Measurements from ENCODE around the gene ARID1B.
"Not testable (repeated sequence)": the region's sequence is repeated elsewhere in the genome, so short reads cannot be mapped to it uniquely, and the experiment has no call there.

Gene ARID1B

DNA sequence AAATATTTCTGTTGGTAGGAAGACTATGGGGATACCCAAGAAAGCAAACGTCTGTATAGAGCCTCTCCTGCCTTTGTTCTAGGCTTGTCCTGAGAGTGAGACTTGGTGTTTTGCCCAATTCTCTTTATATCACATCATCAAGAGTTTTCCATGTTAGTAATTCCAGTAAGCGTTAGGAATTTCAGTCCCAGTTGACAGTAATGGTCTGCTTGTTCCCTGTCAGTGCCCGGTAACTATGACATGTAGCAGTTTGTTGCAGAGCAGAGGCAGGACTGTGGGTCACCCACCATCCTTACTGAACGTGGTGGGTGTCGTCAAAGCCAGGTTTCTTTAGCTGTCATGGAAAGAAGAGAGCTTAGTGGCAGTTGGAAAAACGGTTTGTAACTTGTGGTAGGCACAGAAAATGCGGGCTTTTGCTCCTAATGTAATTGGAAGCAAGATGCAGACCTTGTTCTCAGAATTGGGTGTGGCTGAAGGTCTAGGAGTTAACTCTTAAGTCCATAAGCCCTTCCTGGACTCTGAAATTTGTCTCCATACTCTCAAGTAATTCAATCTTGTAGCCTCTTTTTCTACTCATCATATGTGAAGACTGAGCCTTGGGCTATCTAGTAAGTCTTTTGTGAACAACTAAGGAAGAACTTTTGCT lies 357.3 kb downstream of the ARID1B start:
- H3K4me1 ChIP-seq (ENCODE audit: insufficient read depth, low read length), result no peaks in the 10 kb centered on the region
- H3K9me3 ChIP-seq (ENCODE audit: low read length), result no peaks in the 10 kb centered on the region
- H3K36me3 ChIP-seq (ENCODE audit: insufficient read depth, low read length), result peaks cover 39% of the 10 kb centered on the region
- H2AFZ ChIP-seq (ENCODE audit: low read depth, low read length), result no peak overlapping the region
- H3K4me3 ChIP-seq (ENCODE audit: low read length), result no peak overlapping the region
- no peaks in the 10 kb centered on the region for H3K27me3 ChIP-seq (ENCODE audit: insufficient read depth, low read length)

DNA sequence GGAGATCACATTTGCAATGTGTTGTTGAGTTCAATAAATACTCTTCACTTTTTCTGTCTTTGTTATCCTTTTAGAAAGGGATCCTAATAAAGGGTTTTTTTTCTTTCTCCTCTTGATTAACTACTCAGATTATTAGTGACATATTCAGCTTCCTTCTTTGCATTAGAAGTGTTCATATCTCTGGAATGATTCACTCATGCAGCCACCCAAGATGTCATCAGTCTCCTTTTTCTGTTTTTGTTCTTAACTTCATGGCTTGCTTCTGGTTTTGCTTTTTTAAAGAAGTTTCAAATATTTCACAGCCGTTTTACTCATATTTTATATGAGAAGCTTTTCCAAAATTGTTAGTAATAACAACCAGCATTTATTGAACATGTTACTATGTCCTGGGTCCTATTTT lies 358.5 kb downstream of the ARID1B start:
- H2AFZ ChIP-seq (ENCODE audit: low read depth, low read length), result no peak overlapping the region
- H3K9me3 ChIP-seq (ENCODE audit: low read length), result no peaks in the 10 kb centered on the region
- no peaks in the 10 kb centered on the region for H3K27me3 ChIP-seq (ENCODE audit: insufficient read depth, low read length)
- H3K4me1 ChIP-seq (ENCODE audit: insufficient read depth, low read length), result no peaks in the 10 kb centered on the region
- peaks cover 43% of the 10 kb centered on the region for H3K36me3 ChIP-seq (ENCODE audit: insufficient read depth, low read length)
- H3K4me3 ChIP-seq (ENCODE audit: low read length), result no peak overlapping the region

DNA sequence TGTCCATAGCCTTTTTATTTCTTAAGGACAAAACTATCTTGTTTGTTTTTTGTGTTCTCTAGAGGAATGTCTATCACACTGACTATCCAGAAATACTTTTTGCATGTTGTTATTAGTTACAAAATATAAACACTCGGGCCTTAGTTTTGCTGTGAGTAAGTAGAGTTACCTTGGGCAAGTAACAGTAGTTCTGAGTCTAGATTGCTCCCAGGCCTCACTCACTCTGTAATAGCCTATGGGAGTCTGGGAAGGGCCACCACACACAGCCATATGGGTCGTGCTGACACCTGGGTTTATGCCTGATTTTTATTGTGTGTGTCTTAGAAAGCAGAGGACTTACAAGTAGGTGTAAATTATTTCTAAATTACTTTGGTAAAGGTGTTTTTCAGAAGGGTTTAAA lies 360.3 kb downstream of the ARID1B start:
- no peak overlapping the region for H3K4me3 ChIP-seq (ENCODE audit: low read length)
- no peak overlapping the region for H2AFZ ChIP-seq (ENCODE audit: low read depth, low read length)
- no peaks in the 10 kb centered on the region for H3K27me3 ChIP-seq (ENCODE audit: insufficient read depth, low read length)
- H3K36me3 ChIP-seq (ENCODE audit: insufficient read depth, low read length), result peaks cover 46% of the 10 kb centered on the region
- H3K4me1 ChIP-seq (ENCODE audit: insufficient read depth, low read length), result no peaks in the 10 kb centered on the region
- H3K9me3 ChIP-seq (ENCODE audit: low read length), result no peaks in the 10 kb centered on the region

DNA sequence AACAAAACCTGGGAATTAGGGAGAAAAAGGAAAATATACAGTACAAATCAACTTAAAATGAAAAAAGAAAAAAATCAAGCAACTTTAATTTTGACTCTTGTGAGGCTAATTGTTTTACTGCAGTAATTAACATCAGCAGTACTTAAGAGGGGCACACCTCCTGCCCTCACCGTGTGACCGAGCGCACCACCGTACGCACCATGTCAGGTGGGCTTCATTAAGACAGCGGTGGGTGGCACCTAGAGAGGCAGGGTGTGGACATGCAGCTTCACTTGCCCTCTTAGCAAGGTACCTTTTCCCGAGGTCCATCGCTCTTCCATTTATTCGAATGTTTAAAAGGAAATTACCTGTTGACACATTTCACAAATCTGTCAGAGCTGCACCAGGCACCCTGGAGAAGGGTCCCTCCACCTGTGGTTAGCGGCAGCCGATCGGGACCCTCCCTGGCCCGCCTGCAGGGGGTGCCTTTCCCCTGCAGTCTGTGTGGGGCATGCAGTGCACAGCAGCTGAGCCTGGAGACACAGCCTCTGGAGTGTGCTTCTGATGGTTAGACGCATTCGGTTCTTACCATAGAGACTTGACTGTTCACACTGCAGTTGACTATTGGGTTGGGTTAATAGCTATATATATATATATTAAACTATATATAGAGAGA lies 362.0 kb downstream of the ARID1B start:
- Histone ChIP-seq H3K36me3 (ENCODE audit: insufficient read depth, low read length) (peaks cover 30% of the 10 kb centered on the region), H3K4me3 (ENCODE audit: low read length) (no peak overlapping the region), H3K27me3 (ENCODE audit: insufficient read depth, low read length) (no peaks in the 10 kb centered on the region), H3K4me1 (ENCODE audit: insufficient read depth, low read length) (peaks cover 11% of the 10 kb centered on the region), H3K9me3 (ENCODE audit: low read length) (no peaks in the 10 kb centered on the region), H2AFZ (ENCODE audit: low read depth, low read length) (no peak overlapping the region)

DNA sequence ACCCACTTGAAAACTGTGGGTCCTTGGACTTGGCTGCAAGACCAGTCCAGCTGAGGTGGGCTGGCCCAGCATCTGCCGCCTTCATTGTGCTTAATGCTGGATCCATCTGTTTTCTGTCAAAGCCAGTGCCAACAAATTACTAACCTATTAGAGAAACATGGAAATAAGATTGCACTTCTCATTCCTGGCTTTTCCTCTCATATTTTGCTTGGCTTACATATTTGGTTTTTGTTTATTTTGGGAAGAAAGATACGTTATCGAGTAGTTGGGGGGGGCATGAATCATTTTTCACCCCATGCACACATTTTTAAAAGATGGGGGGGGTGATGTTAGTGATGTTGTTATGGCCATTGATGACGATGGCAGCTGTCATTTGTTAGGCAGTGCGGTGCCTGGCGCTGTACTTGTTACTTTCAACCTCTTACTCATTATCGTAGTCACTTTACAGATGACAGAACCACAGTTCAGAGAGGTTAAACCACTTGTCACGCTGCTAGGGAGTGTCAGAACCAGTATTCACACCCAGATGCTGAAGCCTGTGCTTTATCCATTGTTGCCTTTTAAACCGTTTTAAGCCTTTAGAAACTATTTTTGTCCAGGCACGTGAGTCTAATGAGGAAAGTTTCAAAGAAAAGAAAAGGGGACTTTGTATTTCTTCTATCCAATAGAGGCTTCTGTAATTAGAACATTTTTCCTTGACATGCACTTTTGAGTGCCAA lies 366.2 kb downstream of the ARID1B start:
- H3K4me3 ChIP-seq (ENCODE audit: low read length), result no peak overlapping the region
- no peaks in the 10 kb centered on the region for H3K9me3 ChIP-seq (ENCODE audit: low read length)
- no peak overlapping the region for H2AFZ ChIP-seq (ENCODE audit: low read depth, low read length)
- peaks cover 13% of the 10 kb centered on the region for H3K36me3 ChIP-seq (ENCODE audit: insufficient read depth, low read length)
- no peaks in the 10 kb centered on the region for H3K27me3 ChIP-seq (ENCODE audit: insufficient read depth, low read length)
- H3K4me1 ChIP-seq (ENCODE audit: insufficient read depth, low read length), result peaks cover 11% of the 10 kb centered on the region

DNA sequence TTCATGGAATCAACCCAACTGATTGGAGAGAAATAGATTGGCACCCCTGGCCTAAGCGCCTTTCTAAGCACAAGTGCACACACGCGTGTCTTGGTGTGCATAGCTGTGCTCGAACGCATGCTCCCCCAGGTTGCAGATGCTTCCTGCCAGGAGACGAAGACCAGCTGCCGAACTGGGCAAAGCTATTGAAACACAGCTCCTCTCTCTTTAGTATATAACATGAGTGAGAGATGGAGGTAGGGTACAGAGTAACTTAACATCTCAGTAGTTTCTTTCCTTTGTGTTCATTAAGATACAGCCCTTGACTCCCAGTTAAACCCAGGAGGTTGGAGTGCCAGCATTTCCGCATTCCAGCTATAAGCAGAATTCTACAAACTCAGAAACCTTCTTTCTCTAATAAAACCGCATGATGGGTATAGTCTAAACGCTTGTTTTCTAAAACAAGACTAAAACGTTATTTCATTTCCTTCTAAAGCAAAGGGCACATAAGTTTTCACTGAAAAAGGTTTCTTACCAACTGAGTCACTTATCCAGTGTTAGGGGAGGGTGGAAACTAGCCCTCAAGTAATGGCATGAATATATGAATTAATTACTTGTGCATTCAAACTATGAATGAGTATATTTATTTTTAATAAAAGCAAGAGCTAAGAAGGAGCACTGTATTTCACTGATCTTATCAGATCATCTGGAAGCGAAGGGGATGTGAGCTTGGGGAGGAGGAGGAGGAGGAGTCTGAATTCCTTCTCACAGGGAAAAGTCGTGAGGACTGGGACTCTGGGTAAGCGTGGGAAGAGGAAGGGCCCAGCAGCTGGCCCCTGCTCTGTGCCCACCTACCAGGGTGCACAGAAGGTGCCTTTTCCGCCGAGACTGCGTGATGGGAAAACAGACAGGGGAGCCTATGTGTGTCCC lies 367.0 kb downstream of the ARID1B start:
- peaks cover 18% of the 10 kb centered on the region for H3K36me3 ChIP-seq (ENCODE audit: insufficient read depth, low read length)
- H3K4me3 ChIP-seq (ENCODE audit: low read length), result no peak overlapping the region
- no peak overlapping the region for H2AFZ ChIP-seq (ENCODE audit: low read depth, low read length)
- no peaks in the 10 kb centered on the region for H3K27me3 ChIP-seq (ENCODE audit: insufficient read depth, low read length)
- no peaks in the 10 kb centered on the region for H3K9me3 ChIP-seq (ENCODE audit: low read length)
- H3K4me1 ChIP-seq (ENCODE audit: insufficient read depth, low read length), result peaks cover 17% of the 10 kb centered on the region

DNA sequence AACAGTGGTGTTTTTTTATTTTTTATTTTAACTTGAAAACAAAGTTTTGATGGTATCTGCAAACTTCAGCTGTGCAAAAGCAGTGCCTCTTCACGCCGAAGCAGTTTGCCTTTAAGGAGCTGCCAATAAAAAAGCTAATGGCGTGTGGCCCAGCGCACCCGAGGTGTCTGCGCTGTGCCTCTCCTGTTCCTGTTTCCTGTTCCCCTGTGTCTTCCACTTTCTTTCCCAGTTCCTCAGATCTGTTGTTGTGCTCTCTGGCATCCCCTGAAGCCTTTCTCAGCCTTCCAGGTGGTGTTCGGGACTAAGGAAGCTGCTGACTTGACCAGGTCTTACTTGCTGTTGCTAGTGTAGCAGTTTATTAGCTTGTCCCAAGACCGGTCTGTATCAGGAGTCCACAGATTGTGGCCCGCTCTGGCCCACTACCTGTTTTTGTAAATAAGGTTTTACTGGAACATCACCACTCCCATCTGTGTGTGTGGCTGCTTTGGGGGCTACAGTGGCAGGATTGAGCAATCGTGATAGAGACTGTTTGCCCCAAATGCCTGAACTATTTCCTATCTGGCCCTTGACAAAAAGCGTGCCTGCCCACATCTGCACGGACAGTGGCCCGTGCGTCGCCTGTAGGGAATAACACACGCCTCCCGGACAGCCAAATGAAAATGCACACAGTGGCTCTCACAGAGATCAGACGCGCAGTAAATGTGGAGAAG lies 367.8 kb downstream of the ARID1B start:
- no peaks in the 10 kb centered on the region for H3K9me3 ChIP-seq (ENCODE audit: low read length)
- H3K4me3 ChIP-seq (ENCODE audit: low read length), result no peak overlapping the region
- H2AFZ ChIP-seq (ENCODE audit: low read depth, low read length), result no peak overlapping the region
- peaks cover 17% of the 10 kb centered on the region for H3K36me3 ChIP-seq (ENCODE audit: insufficient read depth, low read length)
- H3K27me3 ChIP-seq (ENCODE audit: insufficient read depth, low read length), result no peaks in the 10 kb centered on the region
- peaks cover 19% of the 10 kb centered on the region for H3K4me1 ChIP-seq (ENCODE audit: insufficient read depth, low read length)

DNA sequence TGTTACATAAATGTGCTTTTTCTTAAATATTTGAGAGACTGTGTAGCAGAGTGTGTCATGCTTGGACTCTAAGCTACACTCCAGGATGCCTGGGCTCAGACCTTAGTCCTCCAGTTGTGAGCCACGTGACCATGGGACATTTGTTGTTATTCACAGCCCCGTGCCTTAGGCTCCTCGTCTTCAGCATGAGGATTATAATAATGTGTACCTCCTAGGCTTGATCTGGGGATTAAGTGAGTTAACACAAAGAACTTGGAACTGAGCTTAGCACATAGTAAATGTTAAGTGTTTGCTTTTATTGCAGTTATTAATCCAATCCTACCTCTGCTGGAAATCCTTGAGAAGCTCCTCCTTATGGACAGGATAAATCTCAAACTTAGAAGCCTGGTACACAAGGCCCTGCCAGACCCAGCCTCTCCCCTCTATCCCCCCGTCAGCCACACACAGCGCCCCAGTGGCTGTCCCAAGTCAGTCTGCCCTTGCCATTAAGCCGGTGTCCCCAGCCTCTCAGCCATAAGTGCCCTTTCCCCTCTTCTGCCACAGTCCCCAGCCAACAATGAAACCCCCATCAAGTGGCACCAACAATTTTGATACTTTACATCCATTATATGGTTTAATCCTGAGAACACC lies 368.6 kb downstream of the ARID1B start:
- Histone ChIP-seq H2AFZ (ENCODE audit: low read depth, low read length) (no peak overlapping the region), H3K4me1 (ENCODE audit: insufficient read depth, low read length) (peaks cover 19% of the 10 kb centered on the region), H3K4me3 (ENCODE audit: low read length) (no peak overlapping the region), H3K27me3 (ENCODE audit: insufficient read depth, low read length) (no peaks in the 10 kb centered on the region), H3K9me3 (ENCODE audit: low read length) (no peaks in the 10 kb centered on the region), H3K36me3 (ENCODE audit: insufficient read depth, low read length) (peaks cover 20% of the 10 kb centered on the region)

DNA sequence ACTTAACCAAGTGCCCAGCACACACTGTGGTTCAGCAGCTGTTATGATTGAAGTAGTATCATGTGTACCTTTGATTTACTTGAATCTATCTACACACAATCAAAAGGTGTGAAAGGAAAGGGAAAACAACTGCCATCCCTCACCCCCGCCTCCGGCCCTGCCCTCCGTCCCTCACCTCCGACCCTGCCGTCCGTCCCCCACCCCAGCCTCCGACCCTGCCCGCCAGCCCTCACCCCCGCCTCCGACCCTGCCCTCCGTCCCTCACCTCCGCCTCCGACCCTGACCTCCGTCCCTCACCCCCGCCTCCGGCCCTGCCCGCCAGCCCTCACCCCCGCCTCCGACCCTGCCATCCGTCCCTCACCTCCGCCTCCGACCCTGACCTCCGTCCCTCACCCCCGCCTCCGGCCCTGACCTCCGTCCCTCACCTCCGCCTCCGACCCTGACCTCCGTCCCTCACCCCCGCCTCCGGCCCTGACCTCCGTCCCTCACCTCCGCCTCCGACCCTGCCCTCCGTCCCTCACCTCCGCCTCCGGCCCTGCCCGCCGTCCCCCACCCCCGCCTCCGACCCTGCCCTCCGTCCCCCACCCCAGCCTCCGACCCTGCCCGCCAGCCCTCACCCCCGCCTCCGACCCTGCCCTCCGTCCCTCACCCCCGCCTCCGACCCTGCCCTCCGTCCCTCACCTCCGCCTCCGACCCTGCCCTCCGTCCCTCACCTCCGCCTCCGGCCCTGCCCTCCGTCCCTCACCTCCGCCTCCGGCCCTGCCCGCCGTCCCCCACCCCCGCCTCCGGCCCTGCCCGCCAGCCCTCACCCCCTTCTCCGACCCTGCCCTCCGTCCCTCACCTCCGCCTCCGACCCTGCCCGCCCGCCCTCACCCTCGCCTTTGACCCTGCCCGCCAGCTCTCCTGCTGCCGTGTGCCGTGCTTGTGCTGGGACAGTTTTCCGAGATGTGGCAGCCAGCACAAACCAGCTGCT lies 370.2 kb downstream of the ARID1B start:
- H3K4me3 ChIP-seq (ENCODE audit: low read length); H3K27me3 ChIP-seq (ENCODE audit: insufficient read depth, low read length); H3K9me3 ChIP-seq (ENCODE audit: low read length); H2AFZ ChIP-seq (ENCODE audit: low read depth, low read length): not testable (repeated sequence)
- peaks cover 23% of the 10 kb centered on the region for H3K4me1 ChIP-seq (ENCODE audit: insufficient read depth, low read length)
- peaks cover 20% of the 10 kb centered on the region for H3K36me3 ChIP-seq (ENCODE audit: insufficient read depth, low read length)

DNA sequence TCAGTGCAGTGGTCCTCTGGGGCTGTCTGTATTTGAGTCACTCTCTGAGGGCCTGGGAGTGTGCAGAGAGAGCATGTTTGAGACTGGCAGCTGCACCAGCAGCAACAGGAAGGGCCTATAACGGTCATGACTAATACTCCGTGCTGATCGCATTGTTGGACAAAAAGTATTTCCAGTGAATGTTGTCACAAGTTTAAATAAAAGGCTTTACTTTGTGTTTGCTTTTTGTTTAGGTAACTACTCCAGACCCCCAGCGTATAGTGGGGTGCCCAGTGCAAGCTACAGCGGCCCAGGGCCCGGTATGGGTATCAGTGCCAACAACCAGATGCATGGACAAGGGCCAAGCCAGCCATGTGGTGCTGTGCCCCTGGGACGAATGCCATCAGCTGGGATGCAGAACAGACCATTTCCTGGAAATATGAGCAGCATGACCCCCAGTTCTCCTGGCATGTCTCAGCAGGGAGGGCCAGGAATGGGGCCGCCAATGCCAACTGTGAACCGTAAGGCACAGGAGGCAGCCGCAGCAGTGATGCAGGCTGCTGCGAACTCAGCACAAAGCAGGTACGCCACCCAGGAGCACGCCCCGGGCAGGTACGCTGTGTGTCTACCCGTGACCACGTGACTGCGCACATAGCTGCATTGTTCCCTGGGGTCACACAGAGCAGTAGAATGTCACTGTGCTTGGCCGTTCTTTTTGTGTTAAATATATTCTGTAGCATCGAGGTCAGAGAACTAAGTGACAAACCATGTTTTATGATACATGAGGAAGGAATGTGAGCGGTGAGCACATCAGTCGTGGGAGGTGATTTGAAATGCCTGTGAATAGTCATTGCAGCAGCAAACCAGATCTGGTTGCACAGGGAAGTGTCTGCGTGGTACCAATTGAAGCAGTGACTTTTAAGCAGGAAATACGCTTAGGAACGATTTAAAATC lies 371.5 kb downstream of the ARID1B start:
- Histone ChIP-seq H3K27me3 (ENCODE audit: insufficient read depth, low read length) (no peaks in the 10 kb centered on the region), H3K4me3 (ENCODE audit: low read length) (no peak overlapping the region), H3K36me3 (ENCODE audit: insufficient read depth, low read length) (peaks cover 24% of the 10 kb centered on the region), H2AFZ (ENCODE audit: low read depth, low read length) (no peak overlapping the region), H3K9me3 (ENCODE audit: low read length) (no peaks in the 10 kb centered on the region), H3K4me1 (ENCODE audit: insufficient read depth, low read length) (peaks cover 15% of the 10 kb centered on the region)
